Activated CD4-positive, alpha-beta T cell treated with anti-CD3 and anti-CD28 coated beads for 36 hours (primary cell): Measurements from ENCODE around the gene KLF3. TPM values are rescaled to one million over a fixed set of nuclear protein-coding genes. Genes with fewer than 3 reads are reported as not detected.

Experiments
- ATAC-seq: fragments of 200-7000 bp; cut with Tn5 transposase; one replicate; pipeline ENCODE4 v1.10.0; 2021; ENCODE audit warnings: mild to moderate bottlenecking, moderate library complexity
- CTCF ChIA-PET: fragments of 350-600 bp; sonication (Branson Sonifier 250); formaldehyde crosslinking; loops from one replicate; lab custom pipeline; 2021; ENCODE audit warnings: antibody characterized with exemption; lab: Charles Lee
- POLR2A ChIA-PET: fragments of 350-600 bp; sonication (Branson Sonifier 250); formaldehyde crosslinking; loops from one replicate; lab custom pipeline; 2021; ENCODE audit warnings: antibody characterized with exemption, inconsistent platforms; lab: Charles Lee
- DNase-seq: peaks from one replicate; pipeline ENCODE4 v3.0.0-alpha.2; 2020
- H3K27ac Mint-ChIP-seq: one replicate; pipeline ENCODE4 v1.8.0; 2021; ENCODE audit warnings: mixed read lengths
- H3K27me3 Mint-ChIP-seq: one replicate; pipeline ENCODE4 v1.8.0; 2021; ENCODE audit warnings: mixed read lengths
- H3K36me3 Mint-ChIP-seq: one replicate; pipeline ENCODE4 v1.8.0; 2021; ENCODE audit warnings: low read depth, mixed read lengths
- H3K4me1 Mint-ChIP-seq: one replicate; pipeline ENCODE4 v1.8.0; 2021; ENCODE audit warnings: mixed read lengths
- H3K4me3 Mint-ChIP-seq: one replicate; pipeline ENCODE4 v1.8.0; 2021; ENCODE audit warnings: mild to moderate bottlenecking, moderate library complexity, mixed read lengths
- H3K9me3 Mint-ChIP-seq: one replicate; pipeline ENCODE4 v1.8.0; 2021; ENCODE audit warnings: low read depth, mixed read lengths
- intact Hi-C, 2 experiments: fragments of 100-400 bp; cut with DNase I in 1 of 2; cut with micrococcal nuclease in 1 of 2; formaldehyde crosslinking; loops; one replicate each; pipeline versions ENCODE4 v1.14.2 to v1.15.1; 2022 to 2024; cut with DNase I, micrococcal nuclease
- total RNA-seq, 2 experiments: library from RNA; stranded (reverse); gene quantifications; one replicate each; pipeline ENCODE4 v1.2.3, GENCODE V29; 2021

KLF3 gene
- total RNA-seq, 2 experiments from 2014 or later, result 6.1 to 6.2 TPM

DNA sequence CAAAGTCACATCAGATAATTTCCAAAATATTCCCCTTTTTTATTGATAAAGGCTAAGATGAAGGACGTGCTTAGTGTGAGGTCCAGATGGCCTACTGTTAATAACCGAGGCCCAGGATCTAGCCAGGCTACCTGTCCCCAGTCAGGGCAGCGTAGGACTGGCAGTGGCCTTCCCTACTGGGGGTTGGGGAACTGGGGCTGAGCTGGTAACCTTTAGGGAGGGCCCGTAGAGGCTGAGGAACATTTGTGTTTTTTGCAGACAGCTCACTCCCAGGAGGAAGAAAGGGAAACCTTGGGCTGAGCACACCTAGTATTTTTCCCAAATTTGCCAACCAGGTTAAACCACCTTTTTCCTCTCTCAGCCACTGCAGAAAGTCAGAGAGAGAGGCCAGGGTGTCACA lies 59.1 kb downstream of the KLF3 start:
- Mint-ChIP-seq H3K27me3 (no peaks in the 10 kb centered on the region), H3K4me3 (no peak overlapping the region), H3K27ac (no peak overlapping the region), H3K36me3 (no peaks in the 10 kb centered on the region), H3K9me3 (no peaks in the 10 kb centered on the region), H3K4me1 (peaks cover 4% of the 10 kb centered on the region)
- ChIA-PET CTCF (interaction anchor here (1.2 kb wide), 1 partner anchor 138 kb away, joined by 5 read pairs; no protein-coding TSS in a partner anchor), POLR2A (no interaction called here)
- intact Hi-C loops, result no loop called here
- ATAC-seq (no peak), DNase-seq (no peak)

DNA sequence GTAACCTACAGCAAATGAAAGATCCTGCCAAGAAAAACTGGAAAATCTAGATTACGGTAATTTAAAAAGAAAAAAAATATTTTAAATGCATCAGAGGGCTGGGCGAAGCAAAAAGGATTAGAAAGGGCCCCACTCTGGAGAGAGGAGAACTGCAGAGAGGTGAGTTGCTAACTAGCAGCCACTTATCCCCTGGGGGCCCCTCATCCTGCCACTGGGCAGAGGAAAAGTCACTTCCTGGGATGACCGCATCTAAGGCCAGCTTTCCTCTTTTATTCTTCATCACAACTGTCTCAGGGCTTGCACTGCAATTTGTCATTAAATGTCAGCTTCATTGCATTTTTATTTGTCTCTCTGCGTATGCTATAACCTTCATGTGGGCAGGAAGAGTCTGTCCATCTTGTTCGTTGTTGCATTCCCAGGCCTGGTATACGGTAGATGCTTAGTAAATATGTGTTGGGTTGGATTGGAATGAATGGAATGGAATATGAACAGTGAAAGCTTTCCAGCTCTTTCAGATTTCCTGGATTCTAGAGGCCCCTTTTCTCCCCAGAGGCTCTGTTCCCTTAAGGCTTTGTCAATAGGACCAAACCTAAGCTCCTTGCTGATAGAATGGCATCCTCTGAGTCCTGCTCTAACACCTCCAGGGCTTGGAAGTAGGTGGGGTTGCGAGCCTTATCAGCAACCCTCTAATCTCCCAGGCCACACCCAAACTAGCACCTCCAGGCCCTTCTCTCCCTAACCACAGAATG lies 59.9 kb downstream of the KLF3 start:
- Mint-ChIP-seq H3K27me3 (no peaks in the 10 kb centered on the region), H3K4me1 (peaks cover 7% of the 10 kb centered on the region), H3K9me3 (no peaks in the 10 kb centered on the region), H3K36me3 (no peaks in the 10 kb centered on the region), H3K27ac (no peak overlapping the region), H3K4me3 (no peak overlapping the region)
- ChIA-PET POLR2A (no interaction called here), CTCF (interaction anchor here (0.7 to 1.2 kb wide), 2 partner anchors 39 to 137 kb away, joined by 3 to 5 read pairs; no protein-coding TSS in a partner anchor)
- DNase-seq (no peak), ATAC-seq (no peak)
- intact Hi-C loops, result no loop called here

DNA sequence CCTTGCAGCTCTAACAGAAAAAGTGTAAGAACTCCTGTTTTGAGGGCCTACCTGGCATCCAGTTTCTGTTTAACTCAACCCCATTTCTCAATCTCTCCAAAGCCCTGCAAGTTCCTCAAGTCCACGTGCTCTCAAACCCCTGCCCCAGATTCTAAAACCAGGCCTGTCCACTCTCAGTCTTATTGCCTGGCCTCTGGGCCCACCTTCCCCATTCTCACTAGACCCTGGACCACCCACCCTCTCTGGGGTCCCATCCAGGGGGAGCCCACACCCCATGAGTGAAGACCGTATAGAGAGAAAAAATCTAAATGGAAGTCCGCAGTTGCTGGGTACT lies 60.4 kb downstream of the KLF3 start:
- ChIA-PET POLR2A (no interaction called here), CTCF (interaction anchor here (0.7 kb wide), 1 partner anchor 38 kb away, joined by 3 read pairs; no protein-coding TSS in a partner anchor)
- Mint-ChIP-seq H3K27me3 (no peaks in the 10 kb centered on the region), H3K36me3 (no peaks in the 10 kb centered on the region), H3K4me3 (no peak overlapping the region), H3K4me1 (peaks cover 9% of the 10 kb centered on the region), H3K27ac (no peak overlapping the region), H3K9me3 (no peaks in the 10 kb centered on the region)
- intact Hi-C loops, result no loop called here
- DNase-seq (no peak), ATAC-seq (no peak)

GRCh38 chr4:38728631-38729141 lies 64.7 kb downstream of the KLF3 start:
- CTCF ChIA-PET, result interaction anchor here (1.1 to 5.8 kb wide), 3 partner anchors 11 to 549 kb away, joined by 3 to 66 read pairs (median 7); partner anchors contain the start of gene TLR1
- Mint-ChIP-seq H3K4me1 (peaks cover 19% of the 10 kb centered on the region), H3K27me3 (no peaks in the 10 kb centered on the region), H3K9me3 (peaks cover 5% of the 10 kb centered on the region), H3K4me3 (no peak overlapping the region), H3K27ac (no peak overlapping the region), H3K36me3 (no peaks in the 10 kb centered on the region)
- DNase-seq, result peak; percentile 18
- POLR2A ChIA-PET, result no interaction called here
- intact Hi-C loops, result no loop called here
- ATAC-seq, result no peak

GRCh38 chr4:38730493-38730829 lies 66.5 kb downstream of the KLF3 start:
- Mint-ChIP-seq H3K27me3 (no peaks in the 10 kb centered on the region), H3K4me1 (peaks cover 15% of the 10 kb centered on the region), H3K4me3 (no peak overlapping the region), H3K27ac (no peak overlapping the region), H3K9me3 (peaks cover 10% of the 10 kb centered on the region), H3K36me3 (no peaks in the 10 kb centered on the region)
- ATAC-seq, result no peak
- ChIA-PET CTCF (interaction anchor here (0.7 to 5.8 kb wide), 15 partner anchors 11 to 666 kb away, joined by 3 to 66 read pairs (median 3); no protein-coding TSS in a partner anchor), POLR2A (no interaction called here)
- intact Hi-C loops, result loop anchor here (2.0 to 10.0 kb wide), 4 partner anchors 53 to 926 kb away; no protein-coding TSS in a partner anchor
- no peak for DNase-seq

GRCh38 chr4:38730830-38731646 lies 67.0 kb downstream of the KLF3 start:
- H3K36me3 Mint-ChIP-seq, result no peaks in the 10 kb centered on the region
- peak; percentile 91 for DNase-seq
- H3K27ac Mint-ChIP-seq, result no peak overlapping the region
- H3K27me3 Mint-ChIP-seq, result no peaks in the 10 kb centered on the region
- H3K9me3 Mint-ChIP-seq, result peaks cover 10% of the 10 kb centered on the region
- ChIA-PET CTCF (interaction anchor here (0.7 to 5.8 kb wide), 15 partner anchors 9 to 666 kb away, joined by 3 to 66 read pairs (median 3); no protein-coding TSS in a partner anchor), POLR2A (no interaction called here)
- ATAC-seq, result peak; percentile 80
- H3K4me3 Mint-ChIP-seq, result no peak overlapping the region
- intact Hi-C loops, result loop anchor here (1.0 to 10.0 kb wide), 8 partner anchors 54 to 926 kb away; no protein-coding TSS in a partner anchor
- H3K4me1 Mint-ChIP-seq, result peaks cover 15% of the 10 kb centered on the region

DNA sequence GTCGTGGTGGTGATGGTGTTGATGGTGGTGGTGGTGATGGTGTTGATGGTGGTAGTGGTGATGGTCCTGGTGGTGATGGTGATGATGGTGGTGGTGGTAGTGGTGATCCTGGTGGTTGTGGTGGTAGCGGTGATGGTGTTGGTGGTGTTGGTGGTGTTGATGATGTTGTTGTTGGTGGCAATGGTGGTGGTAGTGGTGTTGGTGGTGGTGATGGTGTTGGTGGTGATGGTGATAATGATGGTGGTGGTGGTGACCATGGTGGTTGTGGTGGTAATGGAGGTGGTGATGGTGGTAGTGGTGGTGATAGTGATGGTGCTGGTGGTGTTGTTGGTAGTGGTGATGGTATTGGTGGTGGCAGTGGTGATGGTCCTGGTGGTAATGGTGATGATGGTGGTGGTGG lies 69.7 kb downstream of the KLF3 start:
- Mint-ChIP-seq H3K4me3 (no peak overlapping the region), H3K27me3 (no peaks in the 10 kb centered on the region), H3K4me1 (peaks cover 15% of the 10 kb centered on the region), H3K9me3 (peaks cover 10% of the 10 kb centered on the region), H3K27ac (no peak overlapping the region), H3K36me3 (no peaks in the 10 kb centered on the region)
- ChIA-PET CTCF (interaction anchor here (2.4 kb wide), 1 partner anchor 25 kb away, joined by 8 read pairs; no protein-coding TSS in a partner anchor), POLR2A (no interaction called here)
- DNase-seq (no peak), ATAC-seq (no peak)
- intact Hi-C loops, result loop anchor here (5.0 to 10.0 kb wide), 3 partner anchors 56 to 929 kb away; no protein-coding TSS in a partner anchor

GRCh38 chr4:38734446-38734845 lies 70.4 kb downstream of the KLF3 start:
- H3K9me3 Mint-ChIP-seq, result peaks cover 10% of the 10 kb centered on the region
- no peaks in the 10 kb centered on the region for H3K36me3 Mint-ChIP-seq
- ChIA-PET POLR2A (no interaction called here), CTCF (interaction anchor here (0.6 to 2.4 kb wide), 4 partner anchors 25 to 416 kb away, joined by 3 to 8 read pairs (median 3); no protein-coding TSS in a partner anchor)
- H3K27me3 Mint-ChIP-seq, result no peaks in the 10 kb centered on the region
- no peak for ATAC-seq
- no peak overlapping the region for H3K27ac Mint-ChIP-seq
- intact Hi-C loops, result loop anchor here (5.0 to 10.0 kb wide), 3 partner anchors 57 to 930 kb away; no protein-coding TSS in a partner anchor
- DNase-seq, result no peak
- H3K4me3 Mint-ChIP-seq, result no peak overlapping the region
- H3K4me1 Mint-ChIP-seq, result peaks cover 11% of the 10 kb centered on the region

DNA sequence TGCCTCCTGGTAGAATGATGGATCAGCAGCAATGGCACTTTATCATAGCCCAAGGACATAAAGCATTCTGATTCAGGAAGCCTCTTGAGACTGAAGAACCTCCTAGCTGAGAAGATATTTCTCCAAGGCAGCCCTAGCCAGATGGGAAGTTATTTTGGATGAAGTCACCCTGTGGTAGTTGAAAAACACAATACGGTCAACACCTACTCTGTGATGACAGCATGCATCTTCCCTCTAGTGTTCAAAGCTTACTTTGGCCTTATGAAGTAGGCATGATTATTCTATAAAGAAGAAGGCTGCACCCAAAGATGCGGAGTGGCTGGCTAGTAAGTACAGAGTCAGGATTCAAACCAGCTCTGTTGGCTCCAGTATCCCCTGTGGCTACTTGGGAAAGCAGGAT lies 70.9 kb downstream of the KLF3 start:
- Mint-ChIP-seq H3K9me3 (peaks cover 10% of the 10 kb centered on the region), H3K27ac (no peak overlapping the region), H3K36me3 (no peaks in the 10 kb centered on the region), H3K27me3 (no peaks in the 10 kb centered on the region), H3K4me3 (no peak overlapping the region), H3K4me1 (peaks cover 11% of the 10 kb centered on the region)
- intact Hi-C loops, result loop anchor here (5.0 to 10.0 kb wide), 3 partner anchors 58 to 930 kb away; no protein-coding TSS in a partner anchor
- POLR2A ChIA-PET, result no interaction called here
- CTCF ChIA-PET, result interaction anchor here (0.6 to 2.4 kb wide), 4 partner anchors 10 to 416 kb away, joined by 3 to 8 read pairs (median 3); no protein-coding TSS in a partner anchor
- DNase-seq (no peak), ATAC-seq (no peak)

DNA sequence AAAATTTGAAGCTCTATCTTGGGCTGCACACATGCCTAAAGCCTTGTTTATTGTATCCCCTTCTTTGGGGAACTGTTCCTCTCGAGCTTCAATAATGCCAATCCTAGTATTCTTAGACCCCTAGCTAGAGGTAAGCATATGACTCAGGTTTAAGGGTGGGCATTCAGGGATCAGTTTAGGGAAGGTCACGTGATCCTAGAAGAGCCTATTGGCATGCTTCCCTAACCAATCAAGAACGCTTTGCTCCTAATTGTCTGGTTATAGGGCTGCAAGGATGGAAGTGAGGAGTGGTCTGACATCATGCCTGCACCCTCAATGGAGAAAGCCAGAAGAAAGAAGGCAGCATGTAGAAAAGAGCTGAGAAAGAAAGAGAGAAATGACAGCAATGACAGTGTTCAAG lies 71.9 kb downstream of the KLF3 start:
- peaks cover 5% of the 10 kb centered on the region for H3K4me1 Mint-ChIP-seq
- no peaks in the 10 kb centered on the region for H3K27me3 Mint-ChIP-seq
- no peak for DNase-seq
- intact Hi-C loops, result loop anchor here in 1 of 2 experiments (10.0 kb wide), 1 partner anchor 931 kb away; no protein-coding TSS in a partner anchor
- H3K36me3 Mint-ChIP-seq, result no peaks in the 10 kb centered on the region
- no peak overlapping the region for H3K4me3 Mint-ChIP-seq
- CTCF ChIA-PET, result interaction anchor here (0.8 to 2.4 kb wide), 3 partner anchors 10 to 125 kb away, joined by 3 to 8 read pairs (median 3); no protein-coding TSS in a partner anchor
- H3K27ac Mint-ChIP-seq, result no peak overlapping the region
- H3K9me3 Mint-ChIP-seq, result peaks cover 10% of the 10 kb centered on the region
- ATAC-seq, result no peak
- POLR2A ChIA-PET, result no interaction called here
